ENCODE data around the gene ZNF80.
A peak's percentile ranks its signal among the peaks of the same experiment; 100 is the strongest.

Gene ZNF80

DNA sequence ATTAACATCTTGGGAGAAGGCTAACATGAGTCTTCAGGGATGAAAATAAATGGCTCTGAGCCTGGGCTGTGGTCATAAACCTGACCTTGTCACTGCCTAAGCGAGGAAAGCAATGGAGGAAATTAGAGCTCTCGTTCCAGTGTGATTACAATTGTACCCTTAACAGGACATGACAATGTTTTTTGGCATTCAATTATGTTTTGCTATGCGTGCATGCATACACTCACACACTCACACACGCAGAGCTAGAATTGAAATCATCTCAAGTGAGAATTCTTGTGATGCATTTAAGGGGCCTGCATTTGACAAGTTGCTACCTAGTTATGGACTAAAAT is 24.1 kb downstream of the ZNF80 start:
- no peak overlapping the region for H3K27ac Mint-ChIP-seq
- no peaks in the 10 kb centered on the region for H3K9me3 Mint-ChIP-seq
- no peaks in the 10 kb centered on the region for H3K27me3 Mint-ChIP-seq
- no peak for ATAC-seq
- no peak overlapping the region for H3K4me3 Mint-ChIP-seq
- DNase-seq: no peak
- peaks cover 4% of the 10 kb centered on the region for H3K4me1 Mint-ChIP-seq

GRCh38 chr3:114212646-114213045 is 24.7 kb downstream of the ZNF80 start:
- DNase-seq: no peak
- Mint-ChIP-seq H3K27me3 (no peaks in the 10 kb centered on the region), H3K27ac (peak overlapping the region in 1 of 2 donors; percentile 51), H3K4me1 (peaks cover 10% of the 10 kb centered on the region), H3K4me3 (no peak overlapping the region), H3K9me3 (no peaks in the 10 kb centered on the region)
- no peak for ATAC-seq

DNA sequence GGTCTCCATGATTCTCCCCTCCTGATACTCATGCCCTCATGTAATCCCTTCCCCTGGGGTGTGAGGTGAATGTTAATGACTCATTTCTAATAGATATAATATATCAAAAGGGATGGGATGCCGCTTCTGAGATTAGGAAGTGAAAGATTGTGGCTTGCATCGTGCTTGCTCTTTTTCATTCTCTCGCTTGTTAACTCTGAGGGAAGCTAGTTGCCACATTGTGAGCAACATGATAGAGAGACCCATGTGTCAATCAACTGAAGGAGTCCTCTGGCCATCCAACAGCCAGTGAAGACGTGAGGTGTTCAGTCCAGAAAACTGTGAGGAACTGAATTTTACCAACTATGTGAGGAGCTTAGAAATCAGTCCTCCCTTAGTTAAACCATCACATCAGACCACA is 29.6 kb downstream of the ZNF80 start:
- Mint-ChIP-seq H3K9me3 (no peaks in the 10 kb centered on the region), H3K4me3 (no peak overlapping the region), H3K4me1 (peaks cover 27% of the 10 kb centered on the region), H3K27ac (no peak overlapping the region), H3K27me3 (no peaks in the 10 kb centered on the region)
- ATAC-seq (peak; percentile 78), DNase-seq (no peak)

DNA sequence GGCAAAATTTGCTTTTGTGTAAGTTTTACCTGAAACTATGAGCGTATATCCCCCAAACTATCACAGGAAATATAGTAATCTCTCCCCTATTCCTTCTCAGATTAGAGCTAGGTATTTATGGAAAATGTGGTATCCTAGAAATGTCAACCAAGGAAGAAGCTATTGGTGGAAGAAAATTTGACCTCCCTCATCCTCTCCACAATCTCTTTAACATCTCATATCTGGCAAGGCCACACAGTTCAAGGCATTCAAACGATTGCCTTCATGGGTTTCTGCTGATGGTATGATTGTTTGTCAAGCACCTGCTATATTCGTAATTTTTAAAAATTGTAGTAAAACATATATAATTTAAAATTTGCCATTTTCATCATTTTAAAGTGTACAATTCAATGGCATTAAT is 31.0 kb downstream of the ZNF80 start:
- Mint-ChIP-seq H3K27ac (no peak overlapping the region), H3K4me3 (no peak overlapping the region), H3K9me3 (no peaks in the 10 kb centered on the region), H3K27me3 (no peaks in the 10 kb centered on the region), H3K4me1 (peaks cover 27% of the 10 kb centered on the region)
- no peak for DNase-seq
- ATAC-seq: no peak

- Mint-ChIP-seq H3K27ac (no peak overlapping the region), H3K4me1 (peaks cover 27% of the 10 kb centered on the region), H3K4me3 (no peak overlapping the region), H3K27me3 (no peaks in the 10 kb centered on the region), H3K9me3 (no peaks in the 10 kb centered on the region)
- DNase-seq (no peak), ATAC-seq (no peak)
These were observed 31.8 kb downstream of the ZNF80 start for GRCh38 chr3:114205541-114205940.

GRCh38 chr3:114194750-114195149 is 42.6 kb downstream of the ZNF80 start:
- ATAC-seq: no peak
- Mint-ChIP-seq H3K27ac (peak overlapping the region in 1 of 2 donors; percentile 84), H3K9me3 (no peaks in the 10 kb centered on the region), H3K4me1 (no peaks in the 10 kb centered on the region), H3K4me3 (no peak overlapping the region), H3K27me3 (no peaks in the 10 kb centered on the region)
- no peak for DNase-seq

GRCh38 chr3:114192136-114192535 is 45.2 kb downstream of the ZNF80 start:
- no peak overlapping the region for H3K4me3 Mint-ChIP-seq
- no peaks in the 10 kb centered on the region for H3K9me3 Mint-ChIP-seq
- no peak overlapping the region for H3K27ac Mint-ChIP-seq
- DNase-seq: no peak
- no peak for ATAC-seq
- no peaks in the 10 kb centered on the region for H3K4me1 Mint-ChIP-seq
- no peaks in the 10 kb centered on the region for H3K27me3 Mint-ChIP-seq

- DNase-seq: no peak
- no peaks in the 10 kb centered on the region for H3K4me1 Mint-ChIP-seq
- H3K4me3 Mint-ChIP-seq: no peak overlapping the region
- peaks cover 18 to 26% of the 10 kb centered on the region in 2 donors for H3K9me3 Mint-ChIP-seq
- H3K27me3 Mint-ChIP-seq: peaks cover 8% of the 10 kb centered on the region
- no peak for ATAC-seq
- no peak overlapping the region for H3K27ac Mint-ChIP-seq
These were observed 50.9 kb downstream of the ZNF80 start for GRCh38 chr3:114186501-114186900.

All from stimulated activated naive CD8-positive, alpha-beta T cell treated with anti-CD3 and anti-CD28 coated beads, Interleukin-15, amount 100 ng/mL, for 72 hours (primary cell).